Stimulated activated CD4-positive, alpha-beta T cell treated with anti-CD3 and anti-CD28 coated beads, Interleukin-1b, Interleukin-23, amount 100 ng/mL, for 4 hours (primary cell): ENCODE data around the gene MYBBP1A.

ENCODE experiments used
- DNase-seq, 2 donors: peaks; one replicate each; pipeline ENCODE4 v3.0.0-alpha.2; 2020; ENCODE audit warnings: low read depth in 2 of 2

Gene MYBBP1A

DNA sequence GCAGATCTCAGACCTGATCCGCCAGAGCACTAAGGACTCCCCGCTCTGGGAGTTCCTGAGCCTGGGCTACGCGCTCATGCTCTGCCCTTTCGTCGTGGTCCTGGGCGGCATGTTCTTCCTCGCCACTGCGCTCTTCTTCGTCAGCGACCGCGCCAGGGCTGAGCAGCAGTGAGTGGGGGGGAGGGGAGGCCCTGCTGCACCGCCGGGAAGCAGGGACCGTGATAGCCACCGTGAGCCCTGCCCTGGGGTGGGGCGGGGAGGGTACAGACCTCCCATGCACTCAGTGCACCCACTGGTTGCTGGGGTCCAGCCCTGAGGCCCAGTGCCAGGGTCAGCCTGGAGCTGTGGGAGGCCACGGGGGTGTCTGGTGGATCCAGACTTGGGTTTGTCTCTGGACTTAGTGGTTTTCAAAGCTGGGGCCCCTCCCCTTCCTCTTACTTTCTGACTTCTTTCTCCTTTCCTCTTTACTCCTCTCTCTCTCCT, 18.9 kb downstream of the MYBBP1A start:
- no peak for DNase-seq

DNA sequence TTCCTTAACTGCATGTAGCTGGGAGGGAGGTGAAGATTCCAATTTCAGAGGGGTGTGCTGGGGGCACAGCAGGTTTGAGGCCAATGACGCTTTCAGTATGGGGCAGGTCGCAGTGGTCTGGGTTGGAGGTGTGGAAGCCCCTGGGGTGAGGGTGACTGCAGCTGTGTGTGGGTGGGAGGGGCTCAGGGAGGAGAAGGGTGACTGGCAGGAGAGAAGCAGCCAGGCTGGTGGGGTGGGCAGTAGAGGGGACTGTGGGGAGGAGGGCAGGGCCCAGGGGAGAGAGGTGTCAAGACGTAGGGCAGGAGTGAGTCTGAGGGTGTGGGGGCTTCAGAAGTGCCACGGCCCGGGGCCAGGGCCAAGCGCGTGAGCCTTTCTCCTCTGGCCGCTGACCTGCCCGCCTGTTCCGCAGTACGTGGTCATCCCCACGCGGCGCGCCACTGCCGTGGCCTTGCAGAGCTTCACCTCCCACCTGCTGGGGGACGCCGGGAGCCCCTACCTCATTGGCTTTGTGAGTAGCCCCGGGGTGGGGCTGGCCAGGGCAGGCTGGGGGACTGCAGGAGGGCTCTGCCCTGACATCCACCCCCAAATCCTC, 19.4 kb downstream of the MYBBP1A start:
- no peak for DNase-seq

DNA sequence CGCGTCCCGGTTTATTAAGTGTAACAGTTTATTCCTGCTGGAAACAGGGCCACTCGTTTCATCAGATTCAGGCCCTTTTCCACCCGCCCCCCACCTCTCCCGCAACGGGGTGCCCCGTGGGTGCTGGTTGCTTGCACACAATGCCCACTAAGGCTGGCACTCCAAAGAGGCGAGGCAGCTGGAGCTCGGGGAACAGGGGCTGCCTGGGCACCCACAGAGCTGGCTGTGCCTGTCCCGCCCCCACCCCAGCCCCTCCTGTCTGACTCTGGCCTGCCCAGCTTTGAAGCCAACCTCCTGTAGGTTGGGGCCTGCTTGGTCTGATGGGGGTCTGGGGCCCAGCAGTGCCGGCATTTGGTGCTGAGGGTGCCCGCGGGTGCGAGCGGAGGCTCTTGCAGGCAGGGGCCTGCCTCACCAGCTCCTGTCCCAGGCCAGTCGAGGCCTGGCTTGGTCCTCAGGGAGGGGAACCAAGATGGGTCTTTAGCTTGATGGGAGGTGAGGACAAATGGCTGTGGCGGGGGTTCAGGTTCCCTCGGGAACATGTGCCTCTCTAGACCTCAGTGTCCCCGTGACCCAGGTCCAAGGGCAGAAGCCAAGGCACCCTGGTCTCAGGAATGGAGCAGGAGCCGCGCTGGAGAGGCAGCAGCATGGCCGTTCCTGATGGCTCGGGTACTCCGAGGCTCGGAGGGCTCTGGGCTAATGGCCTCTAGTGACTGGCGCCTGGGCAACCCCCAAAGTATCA, 20.1 kb downstream of the MYBBP1A start:
- no peak for DNase-seq

DNA sequence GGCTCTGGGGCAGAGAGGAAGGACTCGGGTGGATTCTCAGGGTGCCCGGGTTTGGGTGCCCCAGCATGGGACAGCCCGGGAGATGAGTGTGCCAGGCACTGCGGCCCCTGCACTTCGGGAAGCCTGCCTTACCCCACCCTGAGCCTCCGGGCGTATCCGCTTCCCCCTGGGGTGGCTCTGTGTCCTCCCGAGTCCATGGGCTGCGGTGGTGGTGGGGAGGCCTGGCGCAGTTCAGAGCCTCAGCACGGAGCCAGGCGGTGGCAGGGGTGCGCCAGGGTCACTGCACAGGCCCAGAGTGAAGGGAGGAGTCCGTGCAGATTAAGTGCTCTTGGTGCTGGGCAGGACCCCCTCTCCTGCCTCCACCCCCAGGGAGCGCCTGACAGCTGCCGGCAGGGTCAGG, 20.7 kb downstream of the MYBBP1A start:
- DNase-seq, result no peak

DNA sequence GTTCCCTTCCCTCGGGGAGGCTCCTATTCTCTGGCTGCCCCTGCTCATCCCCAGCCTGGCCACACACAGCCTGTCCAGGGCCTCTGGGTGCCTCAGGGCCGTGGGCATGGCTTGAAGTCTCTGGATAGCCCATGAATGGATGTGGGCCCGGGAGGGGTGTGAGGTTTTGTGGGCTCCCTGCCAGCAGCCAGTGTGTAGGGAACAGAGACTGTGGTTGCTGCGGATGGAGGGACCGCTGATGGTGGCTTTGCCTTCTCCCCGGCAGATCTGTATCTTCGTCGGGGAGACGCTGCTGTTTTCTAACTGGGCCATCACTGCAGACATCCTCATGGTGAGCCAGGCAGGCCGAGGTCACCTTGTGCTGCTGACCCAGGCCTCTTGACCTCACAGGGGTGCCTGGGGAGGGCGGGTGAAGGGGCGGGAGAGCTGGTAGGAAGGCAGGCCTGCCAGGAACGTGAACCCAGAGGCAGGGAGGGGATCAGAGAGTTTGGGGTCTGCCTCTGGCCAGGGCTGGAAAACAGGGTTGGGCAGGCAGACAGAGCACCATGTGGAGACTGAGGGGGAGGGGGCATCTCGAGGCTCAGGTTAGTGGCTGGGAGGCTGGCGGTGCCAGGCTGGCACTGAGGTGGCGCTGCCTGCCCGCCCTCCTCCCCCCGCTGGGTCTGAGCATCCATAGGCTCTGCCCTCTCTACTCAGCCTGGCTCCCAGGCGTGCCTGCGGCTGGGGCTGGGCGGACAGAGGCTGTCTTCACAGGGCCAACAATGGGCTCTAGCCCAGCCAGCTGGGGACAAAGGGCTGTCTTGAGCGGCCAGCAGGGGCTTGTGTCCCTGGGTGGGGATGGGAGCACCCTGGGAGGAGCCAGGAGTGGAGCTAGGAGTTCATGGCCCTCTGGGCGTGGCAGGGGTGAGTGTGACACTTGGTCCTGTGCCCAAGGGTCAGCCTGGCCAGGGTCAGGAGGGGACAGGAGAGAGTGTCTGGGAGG, 21.4 kb downstream of the MYBBP1A start:
- no peak for DNase-seq

DNA sequence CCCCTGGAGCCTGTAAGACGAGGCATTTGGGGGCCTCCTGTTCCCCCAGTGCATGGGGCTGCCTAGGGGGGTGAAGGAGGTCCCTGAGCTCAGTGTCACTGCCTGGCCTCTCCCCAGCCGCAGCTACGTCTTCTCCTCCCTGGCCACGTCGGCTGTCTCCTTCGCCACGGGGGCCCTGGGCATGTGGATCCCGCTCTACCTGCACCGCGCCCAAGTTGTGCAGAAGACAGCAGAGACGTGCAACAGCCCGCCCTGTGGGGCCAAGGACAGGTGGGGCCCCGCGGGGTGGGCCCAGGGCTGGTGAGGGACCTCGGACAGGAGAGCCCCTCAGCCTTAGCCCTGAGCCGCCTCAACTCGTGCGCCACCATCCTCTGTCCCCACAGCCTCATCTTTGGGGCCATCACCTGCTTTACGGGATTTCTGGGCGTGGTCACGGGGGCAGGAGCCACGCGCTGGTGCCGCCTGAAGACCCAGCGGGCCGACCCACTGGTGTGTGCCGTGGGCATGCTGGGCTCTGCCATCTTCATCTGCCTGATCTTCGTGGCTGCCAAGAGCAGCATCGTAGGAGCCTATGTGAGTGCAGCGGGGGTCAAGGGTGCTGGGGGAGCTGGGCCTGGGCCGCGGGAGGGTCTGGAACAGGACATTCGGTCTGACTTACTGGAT, 22.2 kb downstream of the MYBBP1A start:
- DNase-seq, result no peak

DNA sequence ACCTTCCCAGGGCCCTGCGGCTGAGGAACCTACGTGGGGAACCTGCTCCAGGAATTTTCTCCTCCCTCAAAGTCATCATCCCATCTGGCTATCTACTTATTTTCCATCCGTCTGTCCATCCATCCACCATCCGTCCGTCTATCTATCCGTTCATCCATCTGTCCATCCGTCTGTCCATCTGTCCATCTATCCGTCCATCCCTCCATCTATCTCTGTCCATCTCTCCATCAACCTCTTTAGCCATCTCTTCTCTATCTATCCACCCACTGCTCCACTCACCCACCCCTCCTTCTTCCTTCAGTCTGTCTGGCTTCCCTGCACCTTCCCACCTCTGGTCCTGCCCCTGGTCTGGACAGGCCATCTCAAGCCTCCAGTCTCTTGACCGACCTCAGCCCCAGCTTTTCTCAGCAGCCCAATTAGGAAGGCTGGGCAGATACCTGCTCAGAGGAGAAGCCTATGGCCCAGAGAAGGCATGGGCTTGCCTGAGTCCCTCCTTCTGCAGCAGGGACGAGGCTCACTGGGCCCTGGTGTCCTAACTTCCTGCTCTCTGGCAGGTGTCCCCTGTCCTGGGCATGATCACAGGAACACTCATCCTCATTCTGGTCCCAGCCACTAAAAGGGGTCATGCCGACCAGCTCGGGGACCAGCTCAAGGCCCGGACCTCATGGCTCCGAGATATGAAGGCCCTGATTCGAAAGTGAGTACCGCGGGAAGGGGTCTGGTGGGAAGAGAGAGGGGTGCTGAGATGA, 23.0 kb downstream of the MYBBP1A start:
- no peak for DNase-seq

DNA sequence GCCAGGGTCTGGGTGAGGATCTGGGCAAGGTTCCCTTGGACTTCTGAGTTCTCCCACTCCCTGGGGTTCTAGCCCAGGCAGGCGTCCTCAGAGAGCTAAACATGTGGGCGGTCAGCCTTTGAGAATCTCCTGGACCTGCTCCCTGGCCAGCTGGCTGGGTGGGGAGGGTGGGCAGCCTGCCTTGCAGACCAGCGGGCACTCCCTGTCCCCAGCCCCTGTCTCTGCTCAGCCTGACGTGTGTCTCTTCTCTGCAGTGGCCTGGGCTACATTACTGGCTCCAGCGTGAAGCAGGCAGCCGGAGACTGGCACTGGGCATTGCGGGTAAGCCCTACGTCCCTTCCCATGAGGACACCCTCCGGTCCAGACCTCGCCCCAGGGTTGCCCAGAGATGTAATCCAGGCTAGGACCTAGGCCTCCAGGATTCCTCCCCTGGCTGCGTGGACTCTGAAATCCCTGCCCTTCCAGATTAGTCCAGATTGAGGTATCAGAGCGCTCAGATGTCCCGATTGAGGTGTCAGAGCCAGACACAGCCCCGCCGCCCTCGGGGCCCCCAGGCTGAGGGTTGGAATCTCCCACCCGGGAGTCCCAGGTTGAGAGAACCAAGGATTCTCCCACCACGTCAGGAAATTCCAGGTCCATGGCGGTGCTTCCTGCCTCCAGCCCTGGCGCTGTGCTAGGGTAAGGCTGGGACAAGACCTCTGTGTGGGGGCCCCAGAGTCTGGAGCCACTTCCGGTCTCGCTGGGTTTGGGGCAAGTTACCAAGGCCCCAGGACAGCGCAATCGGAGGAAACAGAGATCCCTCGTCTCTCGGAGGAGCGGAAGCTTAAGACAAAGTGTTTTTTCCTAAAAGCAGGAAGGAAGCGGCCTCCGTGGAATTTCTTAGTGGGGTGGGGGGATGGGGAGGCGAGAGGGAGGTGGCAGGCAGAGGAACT, 24.1 kb downstream of the MYBBP1A start:
- DNase-seq, result no peak

DNA sequence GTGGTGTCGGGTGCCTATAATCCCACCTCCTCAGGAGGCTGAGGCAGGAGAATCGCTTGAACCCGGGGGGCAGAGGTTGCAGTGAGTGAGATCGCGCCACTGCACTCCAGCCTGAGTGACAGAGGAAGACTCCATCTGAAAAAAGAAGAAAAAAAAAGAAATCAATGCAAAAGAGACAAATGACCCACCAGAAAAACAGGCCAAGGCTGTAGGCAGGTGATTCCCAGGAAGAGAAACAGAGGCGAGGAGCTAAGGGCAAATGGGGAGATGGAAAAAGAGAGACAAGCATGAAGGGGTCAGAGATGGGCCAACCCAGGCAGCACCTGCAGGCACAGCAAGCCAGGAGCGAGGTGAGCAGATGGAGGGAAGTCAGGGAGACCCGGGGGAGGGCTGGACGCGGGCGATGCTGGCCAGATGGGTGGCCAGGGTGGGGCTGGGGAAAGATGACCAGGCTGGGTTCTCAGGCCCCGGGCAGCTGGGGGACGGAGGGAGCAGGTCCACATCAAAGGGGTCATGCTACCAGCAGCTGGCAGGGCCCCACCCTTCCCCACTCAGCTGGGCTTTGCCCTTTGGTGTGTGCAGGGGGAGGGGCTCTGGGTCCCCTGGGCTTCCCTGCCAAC, 25.5 kb downstream of the MYBBP1A start:
- no peak for DNase-seq

DNA sequence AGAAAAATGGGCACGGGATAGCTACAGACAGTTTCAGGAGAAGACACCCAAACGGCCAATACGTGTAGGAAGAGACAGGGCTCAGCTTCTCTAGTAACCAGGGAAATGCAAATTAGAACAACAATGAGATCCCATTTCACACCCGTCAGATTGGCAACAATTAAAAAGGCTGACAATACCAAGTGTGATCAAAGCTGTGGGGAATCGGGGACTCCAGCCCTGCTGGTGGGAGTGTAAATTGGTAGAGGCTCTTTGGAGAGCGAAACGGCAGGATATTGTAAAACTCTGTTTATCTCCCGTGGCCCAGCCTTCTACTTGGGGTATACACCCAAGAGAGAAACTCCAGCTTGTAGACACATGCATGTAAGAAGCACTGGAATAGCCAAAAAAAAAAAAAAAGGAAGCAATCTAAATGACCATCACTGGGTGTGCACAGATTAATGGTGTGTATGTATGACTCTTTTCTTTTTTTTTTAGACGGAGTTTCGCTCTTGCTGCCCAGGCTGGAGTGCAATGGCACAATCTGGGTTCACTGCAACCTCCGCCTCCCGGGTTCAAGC, 27.5 kb downstream of the MYBBP1A start:
- no peak for DNase-seq

DNA sequence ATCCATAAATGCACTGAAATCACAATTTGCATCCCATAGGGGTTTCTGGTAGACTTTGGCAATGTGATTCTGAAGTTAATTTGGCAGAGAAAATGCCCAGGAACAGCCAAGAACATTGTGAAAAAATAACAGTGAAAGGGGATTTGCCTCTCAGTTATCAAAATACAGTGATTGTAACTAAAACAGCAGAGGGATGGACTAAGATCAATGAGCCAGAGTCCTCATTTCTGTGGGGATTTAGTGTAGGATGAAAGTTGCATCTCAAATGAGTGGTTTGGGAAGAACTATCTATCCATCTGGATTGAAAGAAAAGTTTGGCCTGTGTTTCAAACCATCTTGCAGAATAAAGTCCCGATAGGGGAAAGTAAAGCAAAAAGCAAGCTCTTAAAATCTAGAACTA, 28.1 kb downstream of the MYBBP1A start:
- DNase-seq, result no peak

DNA sequence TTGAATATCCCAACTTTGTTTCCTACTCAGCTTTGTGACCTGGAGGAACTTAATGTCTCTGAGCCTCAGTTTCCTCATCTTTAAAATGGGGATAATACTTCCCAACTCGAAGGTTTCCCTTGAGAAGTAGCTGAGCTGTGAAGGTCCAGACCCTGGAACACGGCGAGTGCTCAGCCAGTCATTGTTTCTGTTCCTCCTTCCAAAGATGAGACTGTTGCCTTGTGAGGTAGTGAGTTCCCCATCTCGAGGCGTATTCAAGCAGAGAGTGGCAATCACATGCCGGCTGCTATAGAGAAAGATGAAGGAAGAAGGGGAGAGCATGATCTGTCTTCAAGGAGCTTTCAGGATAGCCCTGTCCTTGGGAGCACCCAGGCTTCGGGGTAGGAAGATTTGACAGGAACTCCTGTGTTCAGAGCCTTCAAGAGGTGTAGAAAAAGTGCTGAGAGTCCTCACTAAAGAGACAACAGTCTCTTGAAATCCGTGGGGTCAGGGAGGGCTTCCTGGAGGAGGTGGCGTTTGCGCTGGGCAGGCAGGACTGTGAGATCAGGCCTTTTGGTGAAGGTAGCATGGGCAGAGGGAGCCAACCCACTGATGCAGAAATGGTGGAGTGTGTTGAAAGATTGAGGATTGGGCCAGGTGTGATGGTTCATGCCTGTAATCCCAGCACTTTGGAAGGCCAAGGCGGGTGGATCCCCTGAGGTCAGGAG, 29.3 kb downstream of the MYBBP1A start:
- no peak for DNase-seq

DNA sequence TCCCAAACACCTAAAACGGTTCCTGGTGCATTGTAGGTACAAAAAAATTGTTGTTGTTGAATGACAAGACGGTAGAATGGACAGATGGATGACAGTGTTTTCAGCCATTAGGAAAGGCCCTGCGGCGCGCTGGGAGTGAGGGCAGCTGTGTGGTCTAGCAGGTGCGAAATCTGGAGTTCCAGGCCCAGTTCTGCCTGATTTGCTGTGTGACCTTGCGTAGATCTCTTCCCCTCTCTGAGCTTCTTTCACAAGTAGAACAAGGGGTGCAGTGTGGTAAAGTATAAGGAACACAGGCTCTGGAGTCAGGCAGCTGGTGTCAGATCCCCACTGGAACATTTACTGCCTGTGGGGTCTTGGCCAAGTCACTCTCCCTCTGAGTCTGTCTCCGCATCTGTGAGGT, 31.2 kb downstream of the MYBBP1A start:
- DNase-seq, result no peak

DNA sequence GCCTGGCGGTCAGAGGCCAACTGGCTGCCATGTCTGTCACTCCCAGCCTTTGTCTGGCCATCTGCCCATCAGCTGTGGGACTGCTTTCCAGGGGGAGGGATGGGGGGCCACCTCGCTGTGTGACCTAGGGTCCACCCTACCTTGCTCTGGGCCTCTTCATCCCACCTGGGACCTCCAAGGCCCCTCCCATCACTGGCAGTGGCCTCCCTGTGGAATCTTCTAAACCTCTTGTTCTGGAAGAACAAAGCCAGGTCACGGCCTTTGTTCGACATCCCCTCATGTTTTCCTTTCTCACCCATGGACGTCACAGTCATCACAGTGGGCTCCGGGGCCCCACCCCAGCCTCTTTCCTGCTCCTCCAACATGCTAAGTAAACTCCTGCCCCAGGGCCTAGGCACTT, 32.5 kb downstream of the MYBBP1A start:
- no peak for DNase-seq

DNA sequence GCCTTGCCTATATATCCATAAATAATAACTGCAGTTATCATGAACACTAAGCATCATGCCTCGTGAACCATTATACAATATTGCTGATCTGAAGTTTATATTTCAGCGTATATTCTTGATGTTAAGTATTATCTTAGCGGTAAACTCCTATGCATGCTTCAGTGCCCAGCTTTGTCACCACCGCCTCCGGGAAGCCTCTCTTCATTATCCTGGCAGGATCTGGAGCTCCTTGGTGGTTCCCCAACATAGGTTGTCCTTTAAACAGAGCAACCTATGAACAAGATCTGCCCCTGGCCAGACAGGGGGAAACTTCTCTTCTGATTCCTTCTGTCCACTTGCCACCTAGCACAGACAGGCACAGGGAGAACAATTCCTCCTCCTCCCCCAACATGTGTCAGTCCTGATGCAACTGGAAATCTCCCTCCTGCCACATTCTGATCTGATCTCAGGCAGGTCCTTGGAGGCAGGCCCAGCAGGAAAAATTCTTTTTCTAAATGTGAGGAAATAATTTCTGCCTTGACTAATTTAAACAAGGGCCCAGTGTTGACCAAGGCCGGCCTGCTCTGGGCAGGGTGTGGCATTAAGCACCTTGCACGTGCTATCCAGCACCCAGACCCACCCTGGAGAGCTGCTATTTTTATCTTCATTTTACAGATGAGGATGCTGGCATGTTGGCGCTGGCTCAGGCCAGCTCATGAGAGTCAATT, 34.1 kb downstream of the MYBBP1A start:
- no peak for DNase-seq

DNA sequence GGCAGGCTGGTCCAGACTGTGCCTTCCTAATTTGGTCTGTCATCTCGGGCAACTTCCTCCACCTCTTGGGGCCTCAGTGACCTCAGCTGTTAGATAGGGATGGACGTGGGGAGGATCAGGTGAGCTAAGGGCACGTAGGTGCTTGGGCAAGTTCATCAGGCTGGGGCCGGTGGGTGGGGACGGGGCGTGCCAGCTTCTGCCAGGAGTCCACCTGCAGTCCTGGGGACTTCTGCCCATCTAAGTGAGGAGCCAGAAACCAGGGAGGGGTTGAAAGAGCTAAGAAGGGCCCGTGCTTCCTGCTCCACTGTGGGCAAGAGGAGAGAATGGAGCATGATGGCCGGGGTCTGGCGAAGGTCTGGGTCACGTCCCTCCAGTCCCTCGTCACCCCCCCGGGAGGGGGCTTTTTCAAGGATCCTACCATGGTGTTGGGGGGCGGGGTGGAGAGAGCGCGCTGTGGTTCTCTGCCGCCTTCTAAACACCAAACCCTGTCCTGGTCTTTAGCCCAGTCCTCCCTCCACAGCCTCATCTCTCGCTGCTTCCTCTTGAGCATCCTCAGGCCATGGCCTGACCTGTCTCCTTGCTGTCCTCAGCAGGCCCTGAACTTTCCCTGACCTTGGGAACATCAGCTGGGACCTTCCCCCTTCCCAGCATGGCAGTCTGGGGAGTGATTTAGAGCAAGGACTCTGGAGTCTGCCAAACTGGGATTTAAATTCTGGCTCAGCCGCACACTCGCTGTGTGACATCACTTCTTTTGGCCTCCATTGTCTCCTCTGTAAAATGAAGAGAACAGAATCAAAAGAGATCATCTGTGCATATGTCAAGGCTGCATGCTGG, 34.9 kb downstream of the MYBBP1A start:
- DNase-seq, result no peak

DNA sequence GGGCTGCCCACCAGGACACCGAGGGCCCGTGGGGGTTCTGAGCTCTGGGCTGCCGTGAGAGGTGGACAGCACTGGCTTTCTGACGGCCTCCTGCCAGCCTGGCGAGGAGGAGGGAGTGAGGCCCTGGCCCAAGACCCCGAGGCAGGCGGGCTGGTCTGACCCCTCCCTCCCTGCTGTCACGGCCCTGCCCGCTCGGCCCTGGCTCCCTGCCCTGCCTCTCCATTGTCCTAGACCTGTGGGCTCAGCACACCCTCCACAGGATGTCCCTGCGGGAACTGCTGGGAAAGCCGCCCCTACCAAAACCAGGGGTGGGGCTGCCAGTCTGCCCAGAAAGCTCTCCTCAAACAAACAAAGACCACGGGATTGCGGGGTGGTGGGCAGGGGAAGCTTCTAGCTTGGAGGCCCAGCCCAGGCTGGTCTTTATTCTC, 35.8 kb downstream of the MYBBP1A start:
- DNase-seq, result no peak
